Duodenal mucosa (tissue), 2 donors: Measurements from ENCODE around the gene C12orf43.

ENCODE experiments used
- H3K27ac ChIP-seq: one replicate; pipeline ENCODE4 v1.7.0; 2013; ENCODE audit warnings: low read depth, low read length
- H3K27me3 ChIP-seq, 2 donors: one replicate each; pipeline ENCODE4 v1.7.0; 2013; ENCODE audit warnings: low read length in 2 of 2, control low read depth in 1 of 2; ENCODE audit not compliant: insufficient read depth in 2 of 2, control insufficient read depth in 1 of 2
- H3K36me3 ChIP-seq, 2 donors: one replicate each; pipeline ENCODE4 v1.7.0; 2013; ENCODE audit warnings: low read length in 2 of 2, control low read depth in 1 of 2; ENCODE audit not compliant: insufficient read depth in 2 of 2, control insufficient read depth in 1 of 2
- H3K4me1 ChIP-seq, 2 donors: one replicate each; pipeline ENCODE4 v1.7.0; 2013; ENCODE audit warnings: low read length in 2 of 2, control low read depth in 1 of 2; ENCODE audit not compliant: insufficient read depth in 2 of 2, control insufficient read depth in 1 of 2
- H3K4me3 ChIP-seq, 2 donors: one replicate each; pipeline ENCODE4 v1.7.0; 2013; ENCODE audit warnings: low read length in 2 of 2, low read depth in 1 of 2
- H3K9ac ChIP-seq, 2 donors: one replicate each; pipeline ENCODE4 v1.7.0; 2013; ENCODE audit warnings: low read length in 2 of 2, low read depth in 1 of 2
- H3K9me3 ChIP-seq, 2 donors: one replicate each; pipeline ENCODE4 v1.7.0; 2013; ENCODE audit warnings: low read length in 2 of 2, control low read depth in 1 of 2; ENCODE audit not compliant: control insufficient read depth in 1 of 2

The C12orf43 gene

DNA sequence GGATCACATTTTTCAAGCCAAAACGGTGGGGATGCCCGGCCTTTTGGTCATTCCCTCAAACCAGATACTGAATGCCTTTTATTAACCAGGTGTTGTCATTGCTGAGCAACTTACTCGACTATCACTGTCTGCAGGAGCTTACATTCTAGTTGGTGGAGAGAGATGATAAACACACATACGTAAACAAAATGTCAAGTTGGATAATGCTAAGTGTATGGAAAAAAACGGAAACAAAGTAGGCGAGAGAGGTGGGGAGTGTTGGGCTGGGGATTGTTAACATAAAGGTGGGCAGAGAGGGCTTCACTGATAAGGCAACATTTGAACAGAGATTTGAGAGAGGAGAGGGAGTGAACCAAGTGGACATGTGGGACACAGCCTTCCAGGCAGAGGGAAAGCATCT lies 4.5 kb downstream of the C12orf43 start:
- no peaks in the 10 kb centered on the region for H3K9me3 ChIP-seq
- H3K36me3 ChIP-seq = peaks cover 21 to 43% of the 10 kb centered on the region in 2 donors
- peaks cover 9 to 11% of the 10 kb centered on the region in 2 donors for H3K4me1 ChIP-seq
- H3K27me3 ChIP-seq = no peaks in the 10 kb centered on the region
- H3K27ac ChIP-seq = no peak overlapping the region
- H3K4me3 ChIP-seq = no peak overlapping the region
- H3K9ac ChIP-seq = no peak overlapping the region

DNA sequence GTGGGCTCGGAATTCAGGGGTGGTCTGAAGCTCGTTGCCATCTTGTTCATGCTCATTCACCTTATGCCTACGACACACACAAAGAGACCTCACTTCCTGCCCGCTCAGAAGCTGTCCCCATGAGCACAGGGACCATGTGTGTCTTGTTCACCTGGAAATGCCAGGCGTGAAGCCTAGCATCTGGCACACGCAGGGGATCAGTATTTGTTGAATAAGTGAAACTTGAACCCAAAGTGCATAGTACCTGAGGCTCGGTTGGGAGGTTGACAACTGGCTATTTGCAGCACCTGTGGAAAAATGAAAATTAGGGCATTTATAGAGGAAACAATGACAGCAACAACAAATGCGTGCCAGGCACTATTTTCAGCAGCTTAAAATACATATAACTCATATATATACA lies 5.4 kb downstream of the C12orf43 start:
- Histone ChIP-seq H3K4me1 (peaks cover 8 to 11% of the 10 kb centered on the region in 2 donors), H3K4me3 (no peak overlapping the region), H3K27me3 (no peaks in the 10 kb centered on the region), H3K36me3 (peaks cover 21 to 43% of the 10 kb centered on the region in 2 donors), H3K27ac (no peak overlapping the region), H3K9ac (no peak overlapping the region), H3K9me3 (no peaks in the 10 kb centered on the region)

DNA sequence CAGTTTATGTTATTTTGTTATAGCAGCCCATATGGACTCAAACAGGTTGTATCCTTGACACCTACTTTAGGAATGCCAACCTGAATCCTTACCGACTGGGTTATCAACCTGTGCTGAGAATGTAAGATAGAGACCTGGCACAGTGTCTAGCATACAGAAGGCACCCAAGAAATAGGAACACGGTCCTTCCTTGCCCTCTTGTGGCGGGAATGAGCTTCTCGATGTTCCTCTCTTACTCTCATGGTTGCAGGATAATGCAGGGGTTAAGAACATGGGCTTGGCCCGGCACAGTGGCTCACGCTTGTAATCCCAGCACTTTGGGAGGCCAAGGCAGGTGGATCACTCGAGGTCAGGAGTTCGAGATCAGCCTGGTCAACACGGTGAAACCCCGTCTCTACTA lies 6.5 kb downstream of the C12orf43 start:
- Histone ChIP-seq H3K4me1 (peaks cover 0 to under 1% of the 10 kb centered on the region in 2 donors), H3K4me3 (no peak overlapping the region), H3K27ac (no peak overlapping the region), H3K27me3 (no peaks in the 10 kb centered on the region), H3K36me3 (peaks cover 21 to 45% of the 10 kb centered on the region in 2 donors), H3K9me3 (no peaks in the 10 kb centered on the region), H3K9ac (no peak overlapping the region)

DNA sequence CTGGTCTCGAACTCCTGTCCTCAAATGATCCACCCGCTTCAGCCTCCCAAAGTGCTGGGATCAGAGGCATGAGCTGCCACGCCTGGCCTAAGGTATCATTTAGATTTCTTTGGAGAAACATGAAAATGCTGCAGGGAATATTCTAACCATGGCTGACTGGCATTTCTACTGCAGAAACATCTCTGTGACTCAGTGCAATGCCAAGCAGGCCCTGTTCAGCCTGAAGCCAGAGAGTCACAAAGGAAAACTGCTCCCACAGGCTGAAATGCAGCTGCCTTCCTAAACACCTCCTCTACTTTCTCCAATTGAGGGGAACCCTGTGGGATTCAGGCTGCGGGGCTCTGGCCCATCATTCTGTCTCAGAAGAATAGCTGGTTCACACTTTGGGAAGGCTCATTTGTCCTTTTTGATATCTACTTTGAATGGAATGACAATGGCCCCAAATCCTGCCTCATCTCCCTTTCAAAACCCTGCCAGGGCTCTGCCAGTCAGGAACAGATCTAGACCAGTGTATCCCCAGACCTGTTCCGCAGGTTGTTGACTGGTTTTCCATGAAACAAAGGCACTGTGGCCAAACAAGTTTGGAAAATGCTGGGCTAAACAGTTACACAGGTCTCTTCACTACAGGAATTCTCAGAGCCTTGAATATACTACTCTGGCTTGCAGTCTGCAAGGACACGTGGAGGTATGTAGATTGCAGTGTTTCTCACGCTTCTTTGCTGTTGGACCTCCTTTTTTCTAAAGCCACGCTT lies 7.8 kb downstream of the C12orf43 start:
- Histone ChIP-seq H3K27me3 (no peaks in the 10 kb centered on the region), H3K27ac (no peak overlapping the region), H3K36me3 (peaks cover 21 to 57% of the 10 kb centered on the region in 2 donors)

DNA sequence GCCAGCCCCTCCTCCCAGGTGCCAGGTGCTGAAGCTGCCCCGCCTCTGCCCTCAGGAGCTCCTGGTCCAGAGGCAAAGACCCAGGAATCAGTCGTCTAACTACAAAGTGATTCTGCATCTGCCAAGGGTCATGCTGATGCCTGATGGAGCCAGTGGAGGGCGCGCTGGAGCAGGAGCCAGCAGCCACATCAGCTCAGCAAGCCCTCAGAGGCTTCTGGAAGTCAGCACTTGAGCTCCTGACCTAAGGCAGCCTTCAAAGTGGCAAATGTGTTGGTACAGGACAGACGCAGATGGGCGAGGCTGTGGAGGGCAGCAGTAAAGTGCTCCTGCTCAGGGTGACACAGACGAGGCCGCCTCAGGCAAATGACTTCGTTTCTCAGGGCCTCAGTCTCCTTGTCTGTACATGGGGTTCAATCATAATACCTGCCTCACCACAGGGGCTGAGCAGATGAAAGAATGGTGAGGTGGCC lies 10.9 kb downstream of the C12orf43 start:
- Histone ChIP-seq H3K9ac (no peak overlapping the region), H3K4me3 (no peak overlapping the region), H3K27me3 (no peaks in the 10 kb centered on the region), H3K4me1 (peaks cover 3 to 9% of the 10 kb centered on the region in 2 donors), H3K9me3 (no peaks in the 10 kb centered on the region), H3K27ac (no peak overlapping the region), H3K36me3 (peaks cover 35 to 70% of the 10 kb centered on the region in 2 donors)

More for the DNA sequence above, 7.8 kb downstream of the C12orf43 start:
- Histone ChIP-seq H3K9ac (no peak overlapping the region), H3K9me3 (no peaks in the 10 kb centered on the region), H3K4me1 (peaks cover under 1 to 9% of the 10 kb centered on the region in 2 donors), H3K4me3 (no peak overlapping the region)

DNA sequence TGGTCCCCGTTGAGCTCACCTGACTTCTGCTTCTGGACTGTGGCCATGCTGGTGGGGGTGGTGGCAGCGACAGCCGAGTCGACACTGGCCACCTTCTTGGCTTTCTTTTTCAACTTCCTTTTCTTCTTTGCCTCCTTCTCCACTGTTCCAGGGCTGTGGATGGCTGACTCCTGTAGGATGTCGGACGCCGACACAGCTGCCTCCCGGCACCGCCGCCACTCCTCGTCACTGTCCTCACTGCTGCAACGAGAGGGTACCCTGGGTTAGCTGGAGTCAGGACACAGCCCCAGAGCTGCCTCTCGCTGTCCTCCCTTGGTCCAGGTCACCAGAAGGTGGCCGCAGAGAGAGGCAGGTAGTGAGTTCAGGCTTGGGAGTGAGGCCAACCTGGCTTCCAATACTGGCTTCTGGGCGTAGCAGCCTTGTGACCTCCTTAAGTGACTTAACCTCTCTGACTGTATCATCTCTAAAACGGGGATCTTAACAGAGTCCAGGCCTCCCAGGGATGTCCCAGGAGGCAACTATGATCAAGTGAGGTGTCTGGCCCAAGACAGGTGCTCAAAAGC lies 12.0 kb downstream of the C12orf43 start:
- peaks cover 3 to 9% of the 10 kb centered on the region in 2 donors for H3K4me1 ChIP-seq
- H3K36me3 ChIP-seq = peaks cover 31 to 71% of the 10 kb centered on the region in 2 donors
- H3K27ac ChIP-seq = no peak overlapping the region
- no peaks in the 10 kb centered on the region for H3K27me3 ChIP-seq
- H3K9me3 ChIP-seq = no peaks in the 10 kb centered on the region
- H3K9ac ChIP-seq = no peak overlapping the region
- H3K4me3 ChIP-seq = no peak overlapping the region

DNA sequence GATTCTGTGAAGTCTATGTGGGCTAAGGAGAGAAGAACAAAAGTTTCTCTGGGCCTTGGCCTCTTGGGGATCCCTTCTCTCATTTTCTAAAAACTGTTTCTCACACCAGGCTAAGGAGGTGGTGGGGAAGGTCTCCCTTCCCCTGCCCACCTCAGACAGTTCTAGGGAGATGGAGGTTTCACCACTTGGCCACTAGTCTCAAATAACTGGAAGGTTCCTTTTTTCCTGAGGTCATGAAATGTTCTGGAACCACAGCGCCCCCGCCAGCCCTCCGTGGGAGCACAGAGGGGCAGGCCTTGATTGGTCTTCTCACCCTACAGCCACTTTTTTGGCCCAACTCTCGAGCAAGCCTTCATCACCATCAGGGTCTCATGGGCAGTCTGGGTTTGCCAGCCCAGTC lies 12.6 kb downstream of the C12orf43 start:
- H3K4me1 ChIP-seq = peaks cover 3 to 9% of the 10 kb centered on the region in 2 donors
- H3K9ac ChIP-seq = no peak overlapping the region
- no peak overlapping the region for H3K27ac ChIP-seq
- H3K4me3 ChIP-seq = no peak overlapping the region
- peaks cover 24 to 71% of the 10 kb centered on the region in 2 donors for H3K36me3 ChIP-seq
- no peaks in the 10 kb centered on the region for H3K9me3 ChIP-seq
- H3K27me3 ChIP-seq = no peaks in the 10 kb centered on the region

DNA sequence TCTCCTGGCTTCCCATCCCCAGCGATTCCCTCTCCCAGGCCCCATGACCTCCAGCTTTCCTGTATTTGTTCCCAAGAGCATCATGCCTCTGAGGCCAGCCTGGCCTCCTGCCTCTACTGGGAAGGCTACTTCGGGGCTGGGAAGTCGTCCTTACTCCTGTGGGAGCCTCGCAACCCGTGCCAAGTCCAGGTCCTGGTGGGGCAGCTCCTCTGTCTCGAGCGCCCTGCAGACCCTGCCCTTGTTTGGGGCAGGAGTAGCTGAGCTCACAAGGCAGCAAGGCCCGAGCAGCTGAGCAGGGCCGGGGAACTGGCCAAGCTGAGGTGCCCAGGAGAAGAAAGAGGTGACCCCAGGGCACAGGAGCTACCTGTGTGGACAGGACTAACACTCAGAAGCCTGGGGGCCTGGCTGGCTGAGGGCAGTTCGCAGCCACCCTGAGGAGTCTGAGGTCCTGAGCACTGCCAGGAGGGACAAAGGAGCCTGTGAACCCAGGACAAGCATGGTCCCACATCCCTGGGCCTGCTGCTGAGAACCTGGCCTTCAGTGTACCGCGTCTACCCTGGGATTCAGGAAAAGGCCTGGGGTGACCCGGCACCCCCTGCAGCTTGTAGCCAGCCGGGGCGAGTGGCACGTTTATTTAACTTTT lies 14.3 kb downstream of the C12orf43 start:
- H3K9me3 ChIP-seq = no peaks in the 10 kb centered on the region
- no peak overlapping the region for H3K4me3 ChIP-seq
- no peak overlapping the region for H3K9ac ChIP-seq
- H3K4me1 ChIP-seq = peaks cover 3 to 9% of the 10 kb centered on the region in 2 donors
- H3K36me3 ChIP-seq = peaks cover 16 to 75% of the 10 kb centered on the region in 2 donors
- no peaks in the 10 kb centered on the region for H3K27me3 ChIP-seq
- H3K27ac ChIP-seq = no peak overlapping the region

DNA sequence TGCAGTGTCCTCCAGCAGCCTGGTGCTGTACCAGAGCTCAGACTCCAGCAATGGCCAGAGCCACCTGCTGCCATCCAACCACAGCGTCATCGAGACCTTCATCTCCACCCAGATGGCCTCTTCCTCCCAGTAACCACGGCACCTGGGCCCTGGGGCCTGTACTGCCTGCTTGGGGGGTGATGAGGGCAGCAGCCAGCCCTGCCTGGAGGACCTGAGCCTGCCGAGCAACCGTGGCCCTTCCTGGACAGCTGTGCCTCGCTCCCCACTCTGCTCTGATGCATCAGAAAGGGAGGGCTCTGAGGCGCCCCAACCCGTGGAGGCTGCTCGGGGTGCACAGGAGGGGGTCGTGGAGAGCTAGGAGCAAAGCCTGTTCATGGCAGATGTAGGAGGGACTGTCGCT lies 15.2 kb downstream of the C12orf43 start:
- no peak overlapping the region for H3K9ac ChIP-seq
- no peaks in the 10 kb centered on the region for H3K27me3 ChIP-seq
- no peak overlapping the region for H3K27ac ChIP-seq

DNA sequence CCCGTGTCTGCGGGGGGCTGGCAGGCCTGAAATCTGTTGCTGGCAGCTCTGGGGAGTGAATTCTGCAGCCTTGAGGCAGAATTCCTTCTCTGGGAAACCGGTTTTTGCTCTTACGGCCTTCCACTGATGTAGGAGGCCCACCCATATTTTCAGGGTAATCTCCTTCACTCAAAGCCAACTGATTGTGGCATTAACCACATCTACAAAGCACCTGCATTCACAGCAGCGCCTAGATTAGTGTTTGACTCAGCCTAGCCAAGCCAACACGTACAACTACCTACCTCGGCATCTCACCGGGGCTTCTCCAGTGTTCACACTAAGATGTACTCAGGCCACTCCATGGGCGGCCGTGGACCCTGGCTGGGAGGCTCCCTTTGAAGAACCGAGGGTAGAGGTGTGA lies 15.8 kb downstream of the C12orf43 start:
- H3K4me3 ChIP-seq = no peak overlapping the region
- no peak overlapping the region for H3K9ac ChIP-seq
- peaks cover 24 to 88% of the 10 kb centered on the region in 2 donors for H3K36me3 ChIP-seq
- H3K27ac ChIP-seq = no peak overlapping the region
- no peaks in the 10 kb centered on the region for H3K27me3 ChIP-seq
- peaks cover 3 to 9% of the 10 kb centered on the region in 2 donors for H3K4me1 ChIP-seq
- no peaks in the 10 kb centered on the region for H3K9me3 ChIP-seq

More for the DNA sequence above, 15.2 kb downstream of the C12orf43 start:
- Histone ChIP-seq H3K9me3 (no peaks in the 10 kb centered on the region), H3K4me3 (no peak overlapping the region), H3K36me3 (peaks cover 20 to 83% of the 10 kb centered on the region in 2 donors), H3K4me1 (peaks cover 3 to 9% of the 10 kb centered on the region in 2 donors)
